Hepatocyte (in vitro differentiated cells): Measurements from ENCODE around the gene CHRNA4.

Experiments
- EZH2phosphoT487 ChIP-seq: fragments of 200-600 bp; sonication (generic); IDR thresholded peaks from one replicate; pipeline ENCODE4 v1.6.1; 2018; ENCODE audit warnings: antibody characterized with exemption, mild to moderate bottlenecking, low read depth, moderate library complexity; ENCODE audit not compliant: unreplicated experiment, severe bottlenecking
- TF ChIP-seq, protein P1 (sequence below): fragments of 200-600 bp; sonication (generic); IDR thresholded peaks from 2 replicates; pipeline ENCODE4 v1.5.1; 2016; ENCODE audit warnings: antibody characterized with exemption, mild to moderate bottlenecking; ENCODE audit not compliant: poor library complexity

DNA sequence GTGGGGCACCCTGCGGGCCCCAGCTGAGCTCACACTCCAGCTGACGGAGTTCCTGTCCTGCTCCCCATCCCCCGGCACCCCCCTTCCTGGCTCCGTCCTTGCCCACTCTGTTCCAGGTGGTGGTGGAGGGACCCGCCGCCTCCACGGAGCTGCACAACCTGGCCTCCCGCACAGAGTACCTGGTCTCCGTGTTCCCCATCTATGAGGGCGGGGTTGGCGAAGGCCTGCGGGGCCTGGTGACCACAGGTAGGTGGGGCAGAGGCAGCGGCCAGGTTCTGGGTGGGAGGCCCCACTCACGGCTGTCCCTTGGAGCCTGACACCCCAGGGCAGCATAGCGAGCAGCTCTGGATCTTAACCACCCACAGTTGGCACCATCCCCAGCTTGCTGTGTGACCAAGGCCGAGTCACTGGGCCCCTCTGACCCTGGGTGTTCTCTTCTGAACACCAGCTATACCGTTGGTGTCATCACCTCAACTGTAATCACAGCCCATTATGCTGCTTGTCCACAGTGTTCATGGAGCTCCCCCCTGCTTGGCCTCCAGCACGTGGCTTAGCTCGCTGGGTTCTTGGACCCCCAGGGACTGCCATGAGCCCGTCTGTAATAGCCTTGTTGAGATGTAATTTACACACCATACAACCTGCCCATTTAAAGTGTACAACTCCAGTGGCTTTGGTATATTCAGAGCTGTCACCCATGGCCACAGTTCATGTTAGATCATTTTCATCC lies 50.7 kb downstream of the CHRNA4 start:
- TF ChIP-seq, protein P1, sequence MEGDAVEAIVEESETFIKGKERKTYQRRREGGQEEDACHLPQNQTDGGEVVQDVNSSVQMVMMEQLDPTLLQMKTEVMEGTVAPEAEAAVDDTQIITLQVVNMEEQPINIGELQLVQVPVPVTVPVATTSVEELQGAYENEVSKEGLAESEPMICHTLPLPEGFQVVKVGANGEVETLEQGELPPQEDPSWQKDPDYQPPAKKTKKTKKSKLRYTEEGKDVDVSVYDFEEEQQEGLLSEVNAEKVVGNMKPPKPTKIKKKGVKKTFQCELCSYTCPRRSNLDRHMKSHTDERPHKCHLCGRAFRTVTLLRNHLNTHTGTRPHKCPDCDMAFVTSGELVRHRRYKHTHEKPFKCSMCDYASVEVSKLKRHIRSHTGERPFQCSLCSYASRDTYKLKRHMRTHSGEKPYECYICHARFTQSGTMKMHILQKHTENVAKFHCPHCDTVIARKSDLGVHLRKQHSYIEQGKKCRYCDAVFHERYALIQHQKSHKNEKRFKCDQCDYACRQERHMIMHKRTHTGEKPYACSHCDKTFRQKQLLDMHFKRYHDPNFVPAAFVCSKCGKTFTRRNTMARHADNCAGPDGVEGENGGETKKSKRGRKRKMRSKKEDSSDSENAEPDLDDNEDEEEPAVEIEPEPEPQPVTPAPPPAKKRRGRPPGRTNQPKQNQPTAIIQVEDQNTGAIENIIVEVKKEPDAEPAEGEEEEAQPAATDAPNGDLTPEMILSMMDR: no peak
- TF ChIP-seq EZH2phosphoT487: no peak
